Activated CD4-positive, alpha-beta memory T cell treated with anti-CD3 and anti-CD28 coated beads for 36 hours (primary cell): Measurements from ENCODE around the gene DENND2C. TPM values are rescaled to one million over a fixed set of nuclear protein-coding genes. Genes with fewer than 3 reads are reported as not detected.

Experiments
- CTCF ChIA-PET: fragments of 350-600 bp; sonication (Branson Sonifier 250); formaldehyde crosslinking; loops from one replicate; lab custom pipeline; 2021; ENCODE audit warnings: antibody characterized with exemption, inconsistent platforms; lab: Charles Lee
- POLR2A ChIA-PET: fragments of 350-600 bp; sonication (Branson Sonifier 250); formaldehyde crosslinking; loops from one replicate; lab custom pipeline; 2021; ENCODE audit warnings: antibody characterized with exemption; lab: Charles Lee
- DNase-seq: peaks from one replicate; pipeline ENCODE4 v3.0.0-alpha.2; 2020
- H3K27ac Mint-ChIP-seq: one replicate; pipeline ENCODE4 v1.8.0; 2021; ENCODE audit warnings: mixed read lengths
- H3K27me3 Mint-ChIP-seq: one replicate; pipeline ENCODE4 v1.8.0; 2021; ENCODE audit warnings: mixed read lengths
- H3K36me3 Mint-ChIP-seq: one replicate; pipeline ENCODE4 v1.8.0; 2021; ENCODE audit warnings: mixed read lengths
- H3K4me1 Mint-ChIP-seq: one replicate; pipeline ENCODE4 v1.8.0; 2021; ENCODE audit warnings: low read depth, mixed read lengths
- H3K4me3 Mint-ChIP-seq: one replicate; pipeline ENCODE4 v1.8.0; 2021; ENCODE audit warnings: mild to moderate bottlenecking, mixed read lengths
- H3K9me3 Mint-ChIP-seq: one replicate; pipeline ENCODE4 v1.8.0; 2021; ENCODE audit warnings: mixed read lengths
- intact Hi-C: fragments of 100-400 bp; cut with micrococcal nuclease; formaldehyde crosslinking; loops from one replicate; pipeline ENCODE4 v1.15.1; 2023
- total RNA-seq, 2 experiments: library from RNA; stranded (reverse); gene quantifications; one replicate each; pipeline ENCODE4 v1.2.3, GENCODE V29; 2021

Gene DENND2C
- total RNA-seq, 2 experiments from 2014 or later, result 0.90 to 0.93 TPM

- CTCF ChIA-PET, result no interaction called here
- H3K4me1 Mint-ChIP-seq, result no peaks in the 10 kb centered on the region
These were observed 42.7 kb downstream of the DENND2C start for GRCh38 chr1:114627107-114627506.

GRCh38 chr1:114623364-114623763 is 46.5 kb downstream of the DENND2C start:
- intact Hi-C loops, result no loop called here
- H3K4me1 Mint-ChIP-seq, result no peaks in the 10 kb centered on the region
- H3K27ac Mint-ChIP-seq, result no peak overlapping the region
- H3K27me3 Mint-ChIP-seq, result peaks cover 6% of the 10 kb centered on the region
- no peaks in the 10 kb centered on the region for H3K36me3 Mint-ChIP-seq
- no peak overlapping the region for H3K4me3 Mint-ChIP-seq
- ChIA-PET CTCF (no interaction called here), POLR2A (no interaction called here)
- no peaks in the 10 kb centered on the region for H3K9me3 Mint-ChIP-seq
- DNase-seq, result no peak

More at GRCh38 chr1:114627107-114627506, 42.7 kb downstream of the DENND2C start:
- POLR2A ChIA-PET, result no interaction called here
- Mint-ChIP-seq H3K36me3 (peaks cover 5% of the 10 kb centered on the region), H3K27me3 (peaks cover 12% of the 10 kb centered on the region), H3K4me3 (no peak overlapping the region), H3K27ac (no peak overlapping the region), H3K9me3 (peaks cover 3% of the 10 kb centered on the region)
- no peak for DNase-seq
- intact Hi-C loops, result no loop called here

GRCh38 chr1:114620419-114620818 is 49.4 kb downstream of the DENND2C start:
- Mint-ChIP-seq H3K9me3 (no peaks in the 10 kb centered on the region), H3K27me3 (peaks cover 2% of the 10 kb centered on the region), H3K36me3 (no peaks in the 10 kb centered on the region), H3K27ac (no peak overlapping the region), H3K4me1 (no peaks in the 10 kb centered on the region), H3K4me3 (no peak overlapping the region)
- intact Hi-C loops, result no loop called here
- POLR2A ChIA-PET, result interaction anchor here (0.5 kb wide), 1 partner anchor 614 kb away, joined by 6 read pairs; no protein-coding TSS in a partner anchor
- CTCF ChIA-PET, result no interaction called here
- no peak for DNase-seq

GRCh38 chr1:114618606-114619005 is 51.2 kb downstream of the DENND2C start:
- Mint-ChIP-seq H3K4me3 (no peak overlapping the region), H3K27ac (no peak overlapping the region), H3K9me3 (no peaks in the 10 kb centered on the region), H3K36me3 (no peaks in the 10 kb centered on the region), H3K4me1 (no peaks in the 10 kb centered on the region), H3K27me3 (peaks cover 2% of the 10 kb centered on the region)
- no peak for DNase-seq
- intact Hi-C loops, result no loop called here
- ChIA-PET CTCF (interaction anchor here (0.7 to 1.0 kb wide), 2 partner anchors 10 to 56 kb away, joined by 3 read pairs; no protein-coding TSS in a partner anchor), POLR2A (no interaction called here)

GRCh38 chr1:114610546-114611245 is 59.2 kb downstream of the DENND2C start:
- CTCF ChIA-PET, result no interaction called here
- H3K4me1 Mint-ChIP-seq, result no peaks in the 10 kb centered on the region
- intact Hi-C loops, result no loop called here
- DNase-seq, result no peak
- POLR2A ChIA-PET, result no interaction called here
- no peaks in the 10 kb centered on the region for H3K36me3 Mint-ChIP-seq
- H3K27me3 Mint-ChIP-seq, result peaks cover 4% of the 10 kb centered on the region
- no peak overlapping the region for H3K27ac Mint-ChIP-seq
- H3K4me3 Mint-ChIP-seq, result no peak overlapping the region
- no peaks in the 10 kb centered on the region for H3K9me3 Mint-ChIP-seq

GRCh38 chr1:114609826-114610225 is 60.0 kb downstream of the DENND2C start:
- H3K36me3 Mint-ChIP-seq, result no peaks in the 10 kb centered on the region
- no peak overlapping the region for H3K27ac Mint-ChIP-seq
- no peak overlapping the region for H3K4me3 Mint-ChIP-seq
- H3K9me3 Mint-ChIP-seq, result no peaks in the 10 kb centered on the region
- ChIA-PET POLR2A (no interaction called here), CTCF (no interaction called here)
- peaks cover 5% of the 10 kb centered on the region for H3K27me3 Mint-ChIP-seq
- DNase-seq, result no peak
- intact Hi-C loops, result no loop called here
- no peaks in the 10 kb centered on the region for H3K4me1 Mint-ChIP-seq

- H3K27ac Mint-ChIP-seq, result no peak overlapping the region
- no peak for DNase-seq
- no peak overlapping the region for H3K4me3 Mint-ChIP-seq
- H3K4me1 Mint-ChIP-seq, result no peaks in the 10 kb centered on the region
- ChIA-PET CTCF (no interaction called here), POLR2A (no interaction called here)
- H3K9me3 Mint-ChIP-seq, result no peaks in the 10 kb centered on the region
- peaks cover 7% of the 10 kb centered on the region for H3K27me3 Mint-ChIP-seq
- no peaks in the 10 kb centered on the region for H3K36me3 Mint-ChIP-seq
- intact Hi-C loops, result no loop called here
These were observed 60.8 kb downstream of the DENND2C start for GRCh38 chr1:114609026-114609425.

GRCh38 chr1:114607223-114607622 is 62.6 kb downstream of the DENND2C start:
- H3K4me3 Mint-ChIP-seq, result no peak overlapping the region
- H3K27ac Mint-ChIP-seq, result no peak overlapping the region
- POLR2A ChIA-PET, result no interaction called here
- no peaks in the 10 kb centered on the region for H3K9me3 Mint-ChIP-seq
- no peaks in the 10 kb centered on the region for H3K4me1 Mint-ChIP-seq
- H3K36me3 Mint-ChIP-seq, result no peaks in the 10 kb centered on the region
- intact Hi-C loops, result no loop called here
- no peak for DNase-seq
- H3K27me3 Mint-ChIP-seq, result peaks cover 7% of the 10 kb centered on the region
- CTCF ChIA-PET, result no interaction called here

- no peak overlapping the region for H3K27ac Mint-ChIP-seq
- no peak overlapping the region for H3K4me3 Mint-ChIP-seq
- POLR2A ChIA-PET, result no interaction called here
- no peaks in the 10 kb centered on the region for H3K9me3 Mint-ChIP-seq
- intact Hi-C loops, result no loop called here
- peaks cover 5% of the 10 kb centered on the region for H3K27me3 Mint-ChIP-seq
- CTCF ChIA-PET, result no interaction called here
- peaks cover 2% of the 10 kb centered on the region for H3K36me3 Mint-ChIP-seq
- no peak for DNase-seq
- H3K4me1 Mint-ChIP-seq, result no peaks in the 10 kb centered on the region
These were observed 71.9 kb downstream of the DENND2C start for GRCh38 chr1:114597949-114598348.

GRCh38 chr1:114595602-114596001 is 74.2 kb downstream of the DENND2C start:
- no peaks in the 10 kb centered on the region for H3K9me3 Mint-ChIP-seq
- ChIA-PET CTCF (no interaction called here), POLR2A (no interaction called here)
- no peaks in the 10 kb centered on the region for H3K4me1 Mint-ChIP-seq
- H3K36me3 Mint-ChIP-seq, result peaks cover 2% of the 10 kb centered on the region
- no peak for DNase-seq
- H3K4me3 Mint-ChIP-seq, result no peak overlapping the region
- H3K27ac Mint-ChIP-seq, result no peak overlapping the region
- intact Hi-C loops, result no loop called here
- H3K27me3 Mint-ChIP-seq, result peaks cover 5% of the 10 kb centered on the region

- ChIA-PET POLR2A (no interaction called here), CTCF (no interaction called here)
- intact Hi-C loops, result no loop called here
- H3K36me3 Mint-ChIP-seq, result peaks cover 2% of the 10 kb centered on the region
- no peaks in the 10 kb centered on the region for H3K9me3 Mint-ChIP-seq
- H3K27me3 Mint-ChIP-seq, result peaks cover 6% of the 10 kb centered on the region
- H3K27ac Mint-ChIP-seq, result no peak overlapping the region
- no peak for DNase-seq
- no peaks in the 10 kb centered on the region for H3K4me1 Mint-ChIP-seq
- H3K4me3 Mint-ChIP-seq, result no peak overlapping the region
These were observed 75.8 kb downstream of the DENND2C start for GRCh38 chr1:114594046-114594445.

GRCh38 chr1:114589122-114589521 is 80.7 kb downstream of the DENND2C start:
- Mint-ChIP-seq H3K27ac (no peak overlapping the region), H3K36me3 (no peaks in the 10 kb centered on the region), H3K9me3 (no peaks in the 10 kb centered on the region), H3K27me3 (peaks cover 3% of the 10 kb centered on the region), H3K4me3 (no peak overlapping the region), H3K4me1 (no peaks in the 10 kb centered on the region)
- intact Hi-C loops, result loop anchor here (10.0 kb wide), 1 partner anchor 506 kb away; no protein-coding TSS in a partner anchor
- DNase-seq, result no peak
- ChIA-PET CTCF (interaction anchor here (1.3 kb wide), 1 partner anchor 71 kb away, joined by 3 read pairs; no protein-coding TSS in a partner anchor), POLR2A (no interaction called here)

- POLR2A ChIA-PET, result no interaction called here
- H3K4me3 Mint-ChIP-seq, result no peak overlapping the region
- CTCF ChIA-PET, result no interaction called here
- intact Hi-C loops, result loop anchor here (10.0 kb wide), 1 partner anchor 507 kb away; no protein-coding TSS in a partner anchor
- H3K4me1 Mint-ChIP-seq, result no peaks in the 10 kb centered on the region
- H3K36me3 Mint-ChIP-seq, result no peaks in the 10 kb centered on the region
- no peaks in the 10 kb centered on the region for H3K9me3 Mint-ChIP-seq
- peaks cover 3% of the 10 kb centered on the region for H3K27me3 Mint-ChIP-seq
- H3K27ac Mint-ChIP-seq, result no peak overlapping the region
- no peak for DNase-seq
These were observed 81.6 kb downstream of the DENND2C start for GRCh38 chr1:114588196-114588689.
